Erythroblast (primary cell): Measurements from ENCODE around the gene HS3ST6.
A peak's percentile ranks its signal among the peaks of the same experiment; 100 is the strongest.
"Not testable (repeated sequence)": the region's sequence is repeated elsewhere in the genome, so short reads cannot be mapped to it uniquely, and the experiment has no call there.

ENCODE experiments used
- DNase-seq, 2 experiments: peaks; one replicate each; lab custom pipeline; 2025; lab: John Stamatoyannopoulos, UW
- GATA1 ChIP-seq: IDR thresholded peaks from 2 replicates; pipeline ENCODE4 v1.6.1; 2011; ENCODE audit warnings: low read depth, mild to moderate bottlenecking, control low read depth, low read length, moderate library complexity
- POLR2A ChIP-seq: IDR thresholded peaks from 2 replicates; pipeline ENCODE4 v1.6.1; 2011; ENCODE audit warnings: mild to moderate bottlenecking, low read length

The HS3ST6 gene

DNA sequence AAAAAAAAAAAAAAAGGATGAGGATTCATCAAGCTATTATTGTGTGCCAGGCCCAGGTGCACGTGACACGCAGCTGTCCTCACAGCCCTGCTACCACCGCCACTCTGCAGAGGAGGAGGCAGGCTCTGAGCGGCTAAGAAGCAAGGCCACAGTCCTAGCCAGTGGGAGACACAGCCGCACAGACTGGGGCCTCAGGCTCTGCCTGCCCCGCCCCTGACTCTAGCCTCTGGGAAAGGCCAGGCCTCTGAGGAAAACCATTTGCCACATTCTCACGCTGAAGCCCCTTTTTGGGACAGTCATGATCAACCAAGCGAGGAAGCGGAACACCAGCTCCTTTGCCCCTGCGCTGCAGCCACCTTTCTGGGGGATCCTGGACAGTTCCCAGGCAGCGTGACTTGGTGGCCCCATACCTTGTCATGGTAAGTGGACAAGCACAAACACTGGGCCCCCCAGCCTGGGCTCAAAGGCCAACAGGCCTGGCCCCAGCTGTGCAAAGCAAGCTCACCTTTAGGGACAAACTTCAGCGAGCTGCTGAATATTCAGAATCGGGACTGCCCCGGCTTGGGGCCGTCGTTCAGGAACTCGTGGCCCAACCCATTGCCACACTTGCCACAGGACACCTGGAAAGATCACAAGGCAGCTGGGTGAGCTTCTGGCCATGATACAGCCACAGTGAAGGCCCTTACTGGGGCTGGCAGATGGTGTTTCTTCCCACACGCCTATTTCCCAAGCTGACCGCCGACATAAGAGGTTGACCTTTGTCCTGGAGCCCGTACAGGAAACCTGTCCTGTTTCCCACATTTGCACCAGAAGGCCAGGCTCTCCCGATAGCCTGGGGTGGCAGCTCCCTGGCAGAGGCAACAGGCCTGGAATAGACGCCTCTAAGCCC, 22.3 kb upstream of the HS3ST6 start:
- no peak for DNase-seq
- TF ChIP-seq POLR2A (no peak), GATA1 (no peak)

DNA sequence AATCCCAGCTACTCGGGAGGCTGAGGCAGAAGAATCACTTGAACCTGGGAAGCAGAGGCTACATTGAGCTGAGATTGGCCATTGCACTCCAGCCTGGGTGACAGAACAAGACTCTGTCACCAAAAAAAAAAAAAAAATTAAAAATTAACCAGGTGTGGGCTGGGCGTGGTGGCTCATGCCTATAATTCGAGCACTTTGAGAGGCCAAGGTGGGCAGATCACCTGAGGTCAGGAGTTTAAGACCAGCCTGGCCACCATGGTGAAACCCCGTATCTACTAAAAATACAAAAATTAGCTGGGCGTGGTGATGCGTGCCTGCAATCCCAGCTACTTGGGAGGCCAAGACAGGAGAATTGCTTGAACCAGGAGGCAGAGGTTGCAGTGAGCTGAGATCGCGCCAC, 21.6 kb upstream of the HS3ST6 start:
- not testable (repeated sequence) for DNase-seq

DNA sequence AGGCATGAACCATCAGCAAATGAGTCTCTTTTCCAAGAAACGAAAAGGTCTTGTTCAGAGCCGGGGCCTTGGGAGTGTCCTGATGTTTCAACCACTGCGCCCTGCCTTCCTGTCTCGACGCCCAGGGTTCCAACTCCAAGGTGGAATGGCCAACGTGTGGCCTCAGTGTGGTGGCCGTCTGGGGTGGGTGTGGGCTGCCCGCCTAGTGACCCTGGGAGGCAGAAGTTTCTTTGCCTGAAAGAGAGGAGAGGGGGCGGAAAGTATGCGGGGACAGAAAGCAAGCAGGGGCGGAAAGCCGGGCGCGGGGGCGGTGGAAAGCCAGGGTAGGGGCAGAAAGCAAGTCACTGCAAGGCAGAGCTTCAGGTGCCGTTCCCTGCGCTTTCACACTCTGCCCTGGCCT, 20.7 kb upstream of the HS3ST6 start:
- no peak for TF ChIP-seq GATA1
- TF ChIP-seq POLR2A = no peak
- no peak for DNase-seq

DNA sequence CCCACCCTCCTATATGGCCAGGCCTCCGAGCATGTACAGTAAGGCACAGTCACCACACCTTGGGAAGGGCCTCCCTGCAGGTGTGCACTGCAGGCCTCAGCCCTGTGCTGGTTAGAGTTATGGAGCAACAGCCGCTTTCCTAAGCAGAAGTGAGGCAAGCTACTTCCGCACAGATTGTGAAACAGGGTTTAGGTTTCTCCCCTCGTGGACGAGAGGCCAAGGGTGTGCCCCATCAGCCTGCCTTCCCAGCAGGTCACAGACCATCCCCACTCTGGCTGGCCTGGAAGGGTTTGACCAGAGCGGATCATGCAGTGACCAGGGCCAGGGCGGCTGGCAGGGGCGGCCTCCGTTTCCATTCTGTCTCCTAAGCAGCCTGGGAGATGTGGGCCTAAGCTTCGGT, 20.1 kb upstream of the HS3ST6 start:
- TF ChIP-seq GATA1 = no peak
- no peak for TF ChIP-seq POLR2A
- no peak for DNase-seq

DNA sequence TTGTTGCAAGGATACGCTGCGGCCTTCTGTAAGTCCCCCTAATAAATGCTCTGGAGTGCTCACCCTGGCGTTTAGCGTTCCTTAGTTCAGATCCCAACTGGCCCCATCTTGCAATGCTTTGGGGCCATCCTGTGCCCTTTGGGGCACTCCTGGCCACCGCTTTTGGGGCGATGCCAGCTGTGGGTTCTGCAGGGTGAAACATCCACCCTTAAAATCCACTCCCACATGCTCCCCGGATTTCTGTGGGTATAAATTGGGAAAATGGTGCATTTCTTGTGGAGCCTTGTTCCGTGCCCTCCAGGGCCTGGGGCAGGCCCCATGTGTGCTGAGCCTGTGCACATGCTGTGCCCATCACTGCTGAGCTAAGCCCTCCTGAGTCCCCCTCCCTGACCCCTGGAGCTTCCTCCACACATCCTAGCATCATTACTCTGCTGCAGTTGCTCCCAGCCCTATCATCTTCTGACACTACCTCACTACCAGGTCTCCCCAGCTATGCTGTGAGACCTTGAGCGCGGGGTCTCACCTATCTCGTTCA, 18.8 kb upstream of the HS3ST6 start:
- no peak for DNase-seq
- TF ChIP-seq POLR2A = no peak
- TF ChIP-seq GATA1 = no peak

DNA sequence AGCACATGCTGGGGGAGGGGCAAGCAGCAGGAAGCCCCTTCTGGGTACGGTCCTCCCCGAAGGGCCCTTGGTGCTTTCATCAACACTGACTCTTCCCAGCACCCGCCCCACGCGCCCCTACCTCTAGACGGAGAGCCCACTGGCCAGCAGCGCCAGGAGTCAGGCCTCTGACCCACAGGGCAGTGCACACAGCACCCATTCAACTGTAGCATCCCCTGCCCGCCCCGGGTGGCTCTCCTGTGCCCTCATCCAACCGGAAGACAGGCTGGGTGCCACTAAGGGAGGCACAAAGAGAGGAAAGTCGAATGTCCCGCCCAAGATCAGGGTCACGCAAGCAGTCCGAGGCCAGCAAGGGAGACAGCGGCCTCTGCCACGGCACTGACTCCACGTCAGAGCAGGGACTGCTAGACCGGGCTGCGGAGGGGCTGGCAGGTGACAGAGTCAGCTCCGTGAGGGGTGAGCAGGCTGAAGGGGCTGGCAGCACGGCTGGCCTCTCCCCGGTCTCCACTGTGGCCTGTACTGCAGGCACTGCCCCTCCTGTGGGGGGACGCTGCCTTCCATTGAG, 15.0 kb upstream of the HS3ST6 start:
- no peak for TF ChIP-seq GATA1
- TF ChIP-seq POLR2A = no peak
- DNase-seq = no peak

DNA sequence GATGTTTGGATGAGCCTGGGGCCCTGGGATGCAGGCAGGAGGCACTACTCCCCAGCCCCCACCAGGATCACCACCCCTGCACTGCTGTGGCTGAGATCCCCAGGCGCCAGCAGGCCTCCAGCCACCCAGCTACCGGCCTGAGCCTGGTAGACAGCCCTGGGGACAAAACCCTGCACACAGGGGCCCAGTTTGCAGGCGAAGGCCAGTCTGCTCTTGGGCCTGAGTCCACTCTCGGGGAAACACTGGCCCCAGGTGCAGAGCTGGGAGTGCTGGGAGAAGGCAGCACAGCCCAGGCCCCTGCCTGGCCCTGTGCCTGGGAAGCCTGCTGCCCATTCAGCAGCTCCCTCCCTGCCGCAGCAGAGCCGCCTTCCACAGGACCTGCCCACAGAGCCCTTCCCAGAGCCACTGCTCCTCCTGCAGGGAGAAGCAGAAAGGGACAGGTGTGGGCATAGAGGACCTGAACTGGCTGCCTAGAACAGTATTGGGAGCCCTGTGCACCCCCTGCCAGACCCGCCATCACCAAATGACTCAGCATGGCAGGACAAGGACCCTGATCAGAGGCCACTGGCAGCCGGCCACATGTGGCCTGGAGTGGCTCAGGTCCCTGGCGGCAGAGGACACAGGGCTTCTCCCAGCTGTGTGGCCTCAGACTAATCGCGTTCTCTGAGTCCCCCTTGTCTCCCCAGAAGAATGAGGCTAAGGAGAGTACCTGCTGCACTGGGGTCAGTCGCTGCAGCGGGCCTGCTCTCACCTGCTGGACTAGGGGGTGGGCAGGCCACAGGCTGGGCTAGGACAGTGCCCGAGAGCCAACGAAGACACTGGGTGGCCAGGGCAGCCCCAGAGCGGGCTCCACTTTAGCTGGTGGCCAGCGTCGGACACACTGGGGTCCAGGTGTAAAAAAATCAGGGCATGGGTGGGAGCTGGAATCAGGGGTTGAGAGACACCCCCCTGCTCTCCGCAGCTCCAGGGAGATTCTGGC, 14.1 kb upstream of the HS3ST6 start:
- DNase-seq = no peak
- TF ChIP-seq GATA1 (no peak), POLR2A (no peak)

DNA sequence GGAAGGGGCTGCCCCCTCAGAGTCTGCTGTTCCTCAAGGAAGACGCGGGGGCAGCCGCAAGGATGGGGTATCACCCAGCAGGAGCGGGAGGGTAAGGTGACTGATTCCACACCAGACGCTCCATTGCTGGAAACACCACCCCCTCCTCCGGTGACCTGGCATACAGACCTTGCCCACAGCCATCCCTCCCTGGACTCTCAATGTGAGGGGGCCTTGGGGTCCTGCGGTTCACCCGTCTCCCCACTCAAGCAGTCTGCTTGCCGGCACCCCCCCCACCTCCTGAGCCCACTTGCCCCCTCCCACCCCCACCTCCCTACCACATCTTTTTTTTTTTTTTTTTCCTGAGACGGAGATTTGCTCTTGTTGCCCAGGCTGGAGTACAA, 12.1 kb upstream of the HS3ST6 start:
- TF ChIP-seq GATA1 (no peak), POLR2A (no peak)
- DNase-seq = no peak

DNA sequence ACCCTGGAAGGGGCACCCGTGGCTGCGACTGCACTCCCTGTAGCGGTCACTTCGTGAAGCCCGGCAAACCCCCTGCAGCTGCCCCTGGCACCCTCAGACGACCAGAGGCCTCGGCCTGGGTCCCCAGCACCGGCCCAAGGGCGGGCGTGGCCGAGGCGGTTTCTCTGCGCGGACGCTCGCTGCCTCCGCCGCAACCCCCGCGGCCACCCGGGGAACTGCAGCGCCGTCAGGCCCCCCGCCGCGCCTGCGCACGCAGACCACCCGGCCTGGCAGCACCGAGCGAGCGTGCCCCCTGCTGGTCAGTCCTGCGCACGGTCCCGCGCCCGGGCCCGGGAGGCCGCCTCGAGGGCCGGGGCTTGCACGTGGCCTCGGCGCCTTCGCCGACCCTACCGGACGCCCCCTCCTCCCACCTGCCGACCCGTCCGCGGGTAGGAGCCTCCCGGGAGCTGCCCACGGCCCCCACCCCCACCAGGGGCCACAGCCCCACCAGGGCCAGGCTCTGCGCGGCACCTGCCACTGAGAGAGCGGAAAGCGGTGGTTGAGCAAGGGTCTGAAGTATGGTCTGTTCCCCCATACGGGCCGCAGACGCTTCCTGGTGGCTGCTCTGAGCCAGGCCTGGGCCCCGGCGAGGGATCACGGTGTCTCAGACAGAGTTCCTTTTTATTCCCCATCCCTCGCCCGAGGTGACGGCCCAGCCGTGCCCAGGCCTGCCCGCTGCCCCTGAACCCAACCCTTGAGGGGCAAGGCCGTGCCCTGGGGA, 11.5 kb upstream of the HS3ST6 start:
- DNase-seq = peak; percentile 90 to 94
- TF ChIP-seq GATA1 = no peak
- TF ChIP-seq POLR2A = no peak

DNA sequence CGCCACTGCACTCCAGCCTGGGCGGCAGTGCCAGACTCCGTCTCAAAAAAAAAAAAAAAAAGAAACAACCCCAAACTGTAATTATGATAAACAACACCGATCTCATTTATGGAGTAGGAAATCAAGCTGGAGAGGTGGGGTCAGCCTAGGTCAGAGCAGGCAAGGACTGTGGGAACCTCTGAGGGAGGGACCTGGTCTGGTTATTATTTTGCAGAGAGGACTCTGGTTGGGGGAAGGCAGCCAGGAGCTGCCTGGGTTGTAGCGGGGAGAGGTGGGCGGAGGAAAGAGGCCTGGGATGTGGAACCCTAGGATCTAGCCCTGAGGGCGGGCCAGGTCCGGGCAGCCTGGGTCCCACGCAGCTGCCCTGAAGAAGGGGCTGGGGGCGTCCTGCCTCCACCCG, 10.9 kb upstream of the HS3ST6 start:
- DNase-seq = no peak

DNA sequence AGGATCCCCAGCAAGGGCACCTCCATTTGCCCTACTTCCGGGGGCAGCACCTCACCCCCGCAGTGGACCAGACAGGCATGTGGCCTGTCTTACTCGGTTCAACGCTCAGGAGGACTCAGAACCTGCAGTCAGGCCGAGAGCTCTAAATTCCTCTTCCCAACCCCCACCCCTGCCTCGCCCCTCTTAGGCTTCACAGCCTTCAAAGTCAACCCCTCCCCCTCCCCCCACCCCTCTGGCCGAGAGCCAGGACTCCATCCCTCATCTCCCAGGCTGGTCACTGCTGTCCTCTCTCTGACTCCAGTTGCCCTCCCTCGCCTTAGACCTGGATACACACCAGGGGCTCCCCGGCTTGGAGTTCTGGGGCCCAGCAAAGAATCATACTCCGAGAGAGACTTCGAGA, 8.1 kb upstream of the HS3ST6 start:
- DNase-seq = no peak
- no peak for TF ChIP-seq POLR2A
- no peak for TF ChIP-seq GATA1

More for the DNA sequence above, 10.9 kb upstream of the HS3ST6 start:
- no peak for TF ChIP-seq POLR2A
- no peak for TF ChIP-seq GATA1

DNA sequence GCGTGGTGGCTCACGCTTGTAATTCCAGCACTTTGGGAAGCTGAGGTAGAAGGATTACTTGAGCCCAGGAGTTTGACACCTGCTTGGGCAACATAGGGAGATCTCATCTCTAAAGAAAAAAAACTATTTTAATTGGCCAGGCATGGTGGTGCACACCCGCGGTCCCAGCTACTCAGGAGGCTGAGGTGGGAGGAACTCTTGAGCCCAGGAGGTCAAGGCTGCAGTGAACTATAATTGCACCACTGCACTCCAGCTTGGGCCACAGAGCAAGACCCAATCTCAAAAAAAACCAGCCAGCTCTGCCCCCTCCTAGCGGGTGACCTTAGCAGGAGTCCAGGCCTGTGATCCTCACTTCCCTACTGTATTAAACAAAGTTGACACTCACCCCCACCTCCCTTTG, 5.9 kb upstream of the HS3ST6 start:
- no peak for TF ChIP-seq POLR2A
- TF ChIP-seq GATA1 = no peak
- DNase-seq = no peak
